Uterus (tissue), 2 donors: ENCODE results near the gene ULK3.

ENCODE experiments used
- CTCF ChIP-seq, 4 experiments: fragments of 200-600 bp in 2 of 4; fragments of 450-650 bp in 2 of 4; sonication (generic) in 2 of 4; IDR thresholded peaks; one replicate each; pipeline ENCODE4 v1.5.1; 2016 to 2019; ENCODE audit warnings: antibody characterized with exemption in 4 of 4, mild to moderate bottlenecking in 2 of 4, moderate library complexity in 1 of 4
- POLR2A ChIP-seq, 2 donors: fragments of 450-650 bp; IDR thresholded peaks; one replicate each; pipeline ENCODE4 v1.6.1; 2016; ENCODE audit warnings: antibody characterized with exemption in 2 of 2, mild to moderate bottlenecking in 1 of 2, moderate library complexity in 1 of 2

GRCh38 chr15:74794970-74795349 is 48.0 kb downstream of the ULK3 start:
- TF ChIP-seq POLR2A (IDR thresholded peaks at IDR 0.05) (no peak), CTCF (IDR thresholded peaks at IDR 0.05) (no peak)
